Measurements from ENCODE around the gene MYO5A.

MYO5A gene

GRCh38 chr15:52563501-52564060 is 34.9 kb upstream of the MYO5A start:
- no peak for TF ChIP-seq RARB (CRISPR knock-in tag; IDR thresholded peaks at IDR 0.05)
- TF ChIP-seq OSR1 (CRISPR knock-in tag; IDR thresholded peaks at IDR 0.05) = no peak
- TF ChIP-seq, protein P1, sequence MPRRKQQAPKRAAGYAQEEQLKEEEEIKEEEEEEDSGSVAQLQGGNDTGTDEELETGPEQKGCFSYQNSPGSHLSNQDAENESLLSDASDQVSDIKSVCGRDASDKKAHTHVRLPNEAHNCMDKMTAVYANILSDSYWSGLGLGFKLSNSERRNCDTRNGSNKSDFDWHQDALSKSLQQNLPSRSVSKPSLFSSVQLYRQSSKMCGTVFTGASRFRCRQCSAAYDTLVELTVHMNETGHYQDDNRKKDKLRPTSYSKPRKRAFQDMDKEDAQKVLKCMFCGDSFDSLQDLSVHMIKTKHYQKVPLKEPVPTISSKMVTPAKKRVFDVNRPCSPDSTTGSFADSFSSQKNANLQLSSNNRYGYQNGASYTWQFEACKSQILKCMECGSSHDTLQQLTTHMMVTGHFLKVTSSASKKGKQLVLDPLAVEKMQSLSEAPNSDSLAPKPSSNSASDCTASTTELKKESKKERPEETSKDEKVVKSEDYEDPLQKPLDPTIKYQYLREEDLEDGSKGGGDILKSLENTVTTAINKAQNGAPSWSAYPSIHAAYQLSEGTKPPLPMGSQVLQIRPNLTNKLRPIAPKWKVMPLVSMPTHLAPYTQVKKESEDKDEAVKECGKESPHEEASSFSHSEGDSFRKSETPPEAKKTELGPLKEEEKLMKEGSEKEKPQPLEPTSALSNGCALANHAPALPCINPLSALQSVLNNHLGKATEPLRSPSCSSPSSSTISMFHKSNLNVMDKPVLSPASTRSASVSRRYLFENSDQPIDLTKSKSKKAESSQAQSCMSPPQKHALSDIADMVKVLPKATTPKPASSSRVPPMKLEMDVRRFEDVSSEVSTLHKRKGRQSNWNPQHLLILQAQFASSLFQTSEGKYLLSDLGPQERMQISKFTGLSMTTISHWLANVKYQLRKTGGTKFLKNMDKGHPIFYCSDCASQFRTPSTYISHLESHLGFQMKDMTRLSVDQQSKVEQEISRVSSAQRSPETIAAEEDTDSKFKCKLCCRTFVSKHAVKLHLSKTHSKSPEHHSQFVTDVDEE (CRISPR knock-in tag; IDR thresholded peaks at IDR 0.05) = no peak
- ATAC-seq = no peak

- TF ChIP-seq ZNF8 (CRISPR knock-in tag; IDR thresholded peaks at IDR 0.05) = no peak
- TF ChIP-seq, protein P2, sequence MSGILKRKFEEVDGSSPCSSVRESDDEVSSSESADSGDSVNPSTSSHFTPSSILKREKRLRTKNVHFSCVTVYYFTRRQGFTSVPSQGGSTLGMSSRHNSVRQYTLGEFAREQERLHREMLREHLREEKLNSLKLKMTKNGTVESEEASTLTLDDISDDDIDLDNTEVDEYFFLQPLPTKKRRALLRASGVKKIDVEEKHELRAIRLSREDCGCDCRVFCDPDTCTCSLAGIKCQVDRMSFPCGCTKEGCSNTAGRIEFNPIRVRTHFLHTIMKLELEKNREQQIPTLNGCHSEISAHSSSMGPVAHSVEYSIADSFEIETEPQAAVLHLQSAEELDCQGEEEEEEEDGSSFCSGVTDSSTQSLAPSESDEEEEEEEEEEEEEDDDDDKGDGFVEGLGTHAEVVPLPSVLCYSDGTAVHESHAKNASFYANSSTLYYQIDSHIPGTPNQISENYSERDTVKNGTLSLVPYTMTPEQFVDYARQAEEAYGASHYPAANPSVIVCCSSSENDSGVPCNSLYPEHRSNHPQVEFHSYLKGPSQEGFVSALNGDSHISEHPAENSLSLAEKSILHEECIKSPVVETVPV (CRISPR knock-in tag; IDR thresholded peaks at IDR 0.05) = no peak
- no peak for TF ChIP-seq ARNTL (CRISPR knock-in tag; IDR thresholded peaks at IDR 0.05; ENCODE audit: borderline replicate concordance, low read depth)
- no peak for TF ChIP-seq ZFP3 (CRISPR knock-in tag; IDR thresholded peaks at IDR 0.05)
- no peak for TF ChIP-seq SNAI2 (CRISPR knock-in tag; IDR thresholded peaks at IDR 0.05)
- ATAC-seq = peak; percentile 53; the same call in 2 of the 3 replicates
Measured at GRCh38 chr15:52559575-52559974, 30.9 kb upstream of the MYO5A start.

DNA sequence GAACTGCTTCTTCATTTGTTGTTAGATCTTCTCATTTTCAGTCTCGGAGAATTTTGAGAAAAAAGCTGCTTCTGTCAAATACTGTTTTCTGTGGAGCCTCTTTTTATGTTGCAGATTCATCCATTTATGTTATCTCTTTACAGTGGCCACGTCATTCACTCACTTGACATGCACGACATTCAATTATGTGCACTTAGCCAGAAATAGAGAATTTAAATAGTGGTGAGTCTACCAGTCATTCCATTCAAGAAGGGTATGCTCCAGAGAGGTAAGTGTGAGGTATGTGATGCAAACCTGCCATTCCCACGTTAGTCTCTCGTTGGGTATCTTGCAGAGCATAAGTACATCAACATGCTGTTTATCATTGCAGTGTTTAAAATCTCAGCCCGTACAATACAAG is 30.3 kb upstream of the MYO5A start:
- no peak for ATAC-seq

GRCh38 chr15:52558196-52558595 is 29.5 kb upstream of the MYO5A start:
- TF ChIP-seq SNAI2 (CRISPR knock-in tag; IDR thresholded peaks at IDR 0.05) (no peak), ZFP3 (CRISPR knock-in tag; IDR thresholded peaks at IDR 0.05) (no peak), PPARA (CRISPR knock-in tag; IDR thresholded peaks at IDR 0.05; ENCODE audit: borderline replicate concordance) (no peak), ZC3H10 (CRISPR knock-in tag; IDR thresholded peaks at IDR 0.05) (no peak), ZNF70 (CRISPR knock-in tag; IDR thresholded peaks at IDR 0.05) (no peak), GLIS3 (CRISPR knock-in tag; IDR thresholded peaks at IDR 0.05) (no peak), TOX (CRISPR knock-in tag; IDR thresholded peaks at IDR 0.05; ENCODE audit: borderline replicate concordance) (no peak), CSDC2 (CRISPR knock-in tag; IDR thresholded peaks at IDR 0.05) (no peak), OSR1 (CRISPR knock-in tag; IDR thresholded peaks at IDR 0.05) (no peak), PATZ1 (CRISPR knock-in tag; IDR thresholded peaks at IDR 0.05; ENCODE audit: borderline replicate concordance) (no peak), ESRRG (CRISPR knock-in tag; IDR thresholded peaks at IDR 0.05) (no peak), ZNF565 (CRISPR knock-in tag; conservative IDR thresholded peaks at IDR 0.05; ENCODE audit: low read depth) (no peak)
- TF ChIP-seq, protein P2 (CRISPR knock-in tag; IDR thresholded peaks at IDR 0.05) = no peak
- peak; percentile 79 for ATAC-seq

More for the DNA sequence above, 30.3 kb upstream of the MYO5A start:
- TF ChIP-seq ISL1 (CRISPR knock-in tag; IDR thresholded peaks at IDR 0.05) (peak; percentile 59; the same call in 1 of the 2 replicates), ZNF70 (CRISPR knock-in tag; IDR thresholded peaks at IDR 0.05) (no peak)

GRCh38 chr15:52557274-52557641 is 28.6 kb upstream of the MYO5A start:
- no peak for TF ChIP-seq ZFP3 (CRISPR knock-in tag; IDR thresholded peaks at IDR 0.05)
- no peak for TF ChIP-seq ZFP30 (CRISPR knock-in tag; IDR thresholded peaks at IDR 0.05)
- TF ChIP-seq ZC3H10 (CRISPR knock-in tag; IDR thresholded peaks at IDR 0.05) = no peak
- no peak for TF ChIP-seq ARNTL (CRISPR knock-in tag; IDR thresholded peaks at IDR 0.05; ENCODE audit: borderline replicate concordance, low read depth)
- no peak for TF ChIP-seq RARB (CRISPR knock-in tag; IDR thresholded peaks at IDR 0.05)
- no peak for ATAC-seq
